ENCODE results near the gene CCL19. TPM values are rescaled to one million over a fixed set of nuclear protein-coding genes. Genes with fewer than 3 reads are reported as not detected.
"Not testable (repeated sequence)": the region's sequence is repeated elsewhere in the genome, so short reads cannot be mapped to it uniquely, and the experiment has no call there.

The CCL19 gene
- total RNA-seq: not detected in 2 replicates
- polyA plus RNA-seq (2012): not detected

DNA sequence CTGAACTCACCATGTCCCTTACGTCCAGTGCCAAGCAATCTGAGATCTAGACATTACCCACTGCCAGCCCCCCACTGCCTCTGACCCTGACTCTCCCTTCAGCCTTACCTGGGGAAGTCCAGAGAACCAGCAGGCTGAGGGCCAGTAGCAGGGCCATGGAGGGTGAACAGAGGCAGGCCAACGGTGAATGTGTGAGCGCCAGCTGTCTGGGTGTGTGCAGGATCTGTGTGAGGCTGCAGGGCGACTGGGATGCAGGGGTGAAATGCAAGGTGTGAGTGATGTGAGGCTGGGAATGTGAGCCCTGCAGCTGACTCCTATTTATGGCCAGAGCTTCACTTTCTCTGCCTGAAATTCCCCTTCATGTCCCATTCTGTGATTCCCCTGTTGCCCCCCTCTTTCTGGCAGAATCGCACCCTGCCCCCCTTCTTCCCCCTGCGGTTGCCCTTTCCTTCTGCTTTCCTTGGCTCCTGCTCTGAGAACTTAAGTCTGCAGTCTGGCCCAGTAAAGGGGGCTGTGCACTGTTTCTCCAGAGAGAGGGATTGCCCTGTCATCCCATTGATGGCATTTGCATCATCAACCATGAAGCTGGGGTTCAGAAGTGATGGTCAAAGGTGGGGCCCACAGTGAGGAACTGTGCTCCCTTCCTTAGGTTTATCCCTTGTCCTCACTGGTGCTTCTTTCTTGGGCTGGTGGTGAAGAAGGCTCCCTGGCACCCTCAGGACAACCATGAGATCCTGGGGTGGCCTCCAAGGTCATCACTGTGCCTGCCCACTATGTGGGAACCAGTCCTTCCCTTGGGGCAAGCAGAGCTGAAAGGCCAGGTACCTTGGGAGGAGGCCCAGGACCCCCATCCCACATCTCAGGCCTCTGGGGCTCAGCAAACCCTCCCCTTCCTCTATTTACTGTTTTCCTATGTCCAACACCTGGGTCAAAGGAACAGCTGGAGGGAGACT is at the start of gene CCL19:
CCL19 (minus strand) TSS at position 294 of the 953 bp plus-strand sequence; CDS start at position 157, 137 bp downstream.
- DNase-seq (ENCODE audit: low read depth): no peak

DNA sequence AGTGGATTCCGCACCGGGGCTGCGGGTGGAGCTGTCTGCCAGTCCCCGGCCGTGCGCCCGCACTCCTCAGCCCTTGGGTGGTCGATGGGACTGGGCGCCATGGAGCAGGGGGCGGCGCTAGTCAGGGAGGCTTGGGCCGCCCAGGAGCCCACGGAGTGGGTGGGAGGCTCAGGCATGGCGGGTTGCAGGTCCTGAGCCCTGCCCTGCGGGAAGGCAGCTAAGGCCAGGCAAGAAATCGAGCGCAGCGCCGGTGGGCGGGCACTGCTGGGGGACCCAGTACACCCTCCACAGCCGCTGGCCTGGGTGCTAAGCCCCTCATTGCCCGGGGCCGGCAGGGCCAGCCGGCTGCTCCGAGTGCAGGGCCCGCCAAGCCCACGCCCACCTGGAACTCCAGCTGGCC is 49.1 kb upstream of the CCL19 start:
- not testable (repeated sequence) for DNase-seq (ENCODE audit: low read depth)

DNA sequence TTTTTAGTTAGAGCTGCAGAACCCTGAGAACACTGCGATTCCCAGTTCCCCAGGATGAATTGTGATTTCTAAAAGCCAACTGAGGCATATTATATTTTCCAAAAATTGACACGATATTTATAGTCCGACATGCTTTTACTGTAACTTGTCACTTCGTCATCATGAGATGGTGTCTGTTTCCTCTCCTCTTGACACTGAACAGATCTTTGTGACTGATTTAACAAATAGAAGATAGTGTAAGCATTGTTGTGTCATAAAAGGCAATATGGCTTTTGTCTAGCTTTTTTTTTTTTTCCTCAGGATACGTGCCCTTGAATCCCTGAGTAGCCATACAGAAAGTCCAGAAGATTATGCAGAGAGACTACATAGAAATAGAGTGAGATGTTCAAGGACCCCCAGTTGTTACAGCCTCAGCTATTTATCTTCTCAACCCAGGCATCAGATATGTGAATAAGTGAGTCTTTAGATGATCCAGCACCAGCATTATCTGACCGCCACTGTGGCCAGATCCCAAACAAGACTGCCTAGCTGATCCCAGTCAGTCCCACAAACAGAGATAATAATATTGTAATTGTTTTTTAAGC is 46.7 kb upstream of the CCL19 start:
- DNase-seq (ENCODE audit: low read depth): no peak

- no peak for DNase-seq (ENCODE audit: low read depth)
Observed at GRCh38 chr9:34734720-34735119, 43.6 kb upstream of the CCL19 start.

- DNase-seq (ENCODE audit: low read depth): no peak
Observed at GRCh38 chr9:34732886-34733285, 41.8 kb upstream of the CCL19 start.

DNA sequence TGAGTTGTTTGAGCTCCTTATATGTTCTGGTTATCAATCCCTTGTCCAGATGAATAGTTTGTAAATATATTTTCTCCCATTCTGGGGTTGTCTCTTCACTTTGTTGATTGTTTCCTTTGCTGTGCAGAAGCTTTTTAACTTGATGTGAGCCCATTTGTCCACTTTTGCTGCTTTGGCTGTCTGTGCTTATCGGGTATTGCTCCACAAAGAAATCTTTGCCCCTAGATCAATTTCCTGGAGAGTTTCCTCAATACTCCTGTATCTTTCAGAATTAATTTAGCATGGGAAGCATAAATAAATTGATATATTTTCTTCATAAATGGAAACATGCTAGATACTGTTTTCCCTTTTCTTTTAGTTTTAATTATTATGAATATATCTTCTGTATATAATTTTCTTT is 41.4 kb upstream of the CCL19 start:
- no peak for DNase-seq (ENCODE audit: low read depth)

GRCh38 chr9:34723141-34723540 is 32.1 kb upstream of the CCL19 start:
- no peak for DNase-seq (ENCODE audit: low read depth)

GRCh38 chr9:34719769-34720025 is 28.6 kb upstream of the CCL19 start:
- not testable (repeated sequence) for DNase-seq (ENCODE audit: low read depth)

- no peak for DNase-seq (ENCODE audit: low read depth)
Observed at GRCh38 chr9:34719021-34719768, 28.1 kb upstream of the CCL19 start.

DNA sequence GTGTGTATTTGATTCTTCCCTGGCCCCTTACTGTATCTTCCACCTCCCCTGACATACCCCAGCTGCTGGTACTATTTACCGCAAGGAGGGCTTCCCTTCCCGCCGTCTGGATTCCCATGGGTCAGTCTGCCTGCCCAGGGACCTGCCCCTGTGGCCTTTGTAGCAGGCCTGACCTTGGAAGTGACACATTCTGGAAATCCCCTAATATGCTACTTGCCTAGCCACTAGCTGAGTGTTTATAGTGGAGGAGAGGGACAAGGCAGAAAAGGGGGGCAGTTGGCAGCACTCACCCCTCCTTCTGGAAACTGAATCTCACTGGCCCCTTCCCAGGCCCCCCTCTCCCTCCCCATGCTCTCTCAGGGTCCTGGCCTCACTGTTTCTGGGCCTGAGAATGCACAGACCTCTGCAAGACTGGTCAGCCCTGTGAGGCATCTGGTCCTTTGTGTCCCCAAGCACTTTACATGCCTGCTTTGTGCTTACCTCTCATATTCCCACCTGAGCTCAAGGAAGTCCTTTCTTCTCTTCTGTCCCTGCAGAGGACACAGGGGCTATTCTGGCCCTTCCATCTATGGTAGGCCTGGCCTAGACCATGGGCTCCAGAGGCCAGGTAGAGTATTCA is 27.0 kb upstream of the CCL19 start:
- peak; percentile 5 for DNase-seq (ENCODE audit: low read depth)

- no peak for DNase-seq (ENCODE audit: low read depth)
Observed at GRCh38 chr9:34716711-34717110, 25.6 kb upstream of the CCL19 start.

GRCh38 chr9:34715639-34716215 is 24.7 kb upstream of the CCL19 start:
- no peak for DNase-seq (ENCODE audit: low read depth)

- DNase-seq (ENCODE audit: low read depth): no peak
Observed at GRCh38 chr9:34714007-34714406, 22.9 kb upstream of the CCL19 start.

- no peak for DNase-seq (ENCODE audit: low read depth)
Observed at GRCh38 chr9:34712140-34712539, 21.1 kb upstream of the CCL19 start.

DNA sequence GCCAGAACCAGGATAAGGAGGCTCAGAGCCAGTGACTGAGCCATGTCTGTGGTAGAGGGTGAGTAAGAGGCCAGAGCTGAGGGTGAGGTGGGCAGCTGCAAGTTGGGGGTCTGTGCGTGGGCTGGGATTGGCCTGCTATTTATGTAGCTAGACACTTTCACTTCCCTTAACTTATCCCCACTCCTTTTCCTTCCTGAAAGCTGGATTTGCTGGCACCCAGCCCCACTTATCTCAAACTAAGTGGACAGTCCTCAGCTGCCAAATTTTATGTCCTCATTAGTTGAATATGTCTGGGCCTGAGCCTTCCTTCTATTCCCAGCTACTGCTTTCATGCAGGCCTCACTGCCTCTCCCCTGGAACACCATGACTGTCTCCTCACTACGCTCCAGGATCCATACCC is 18.9 kb upstream of the CCL19 start, which contains the start of gene CCL21:
CCL21 (minus strand) TSS at position 114 of the 400 bp plus-strand sequence; CDS start at position 44, 70 bp downstream.
- peak; percentile 73 for DNase-seq (ENCODE audit: low read depth)

DNA sequence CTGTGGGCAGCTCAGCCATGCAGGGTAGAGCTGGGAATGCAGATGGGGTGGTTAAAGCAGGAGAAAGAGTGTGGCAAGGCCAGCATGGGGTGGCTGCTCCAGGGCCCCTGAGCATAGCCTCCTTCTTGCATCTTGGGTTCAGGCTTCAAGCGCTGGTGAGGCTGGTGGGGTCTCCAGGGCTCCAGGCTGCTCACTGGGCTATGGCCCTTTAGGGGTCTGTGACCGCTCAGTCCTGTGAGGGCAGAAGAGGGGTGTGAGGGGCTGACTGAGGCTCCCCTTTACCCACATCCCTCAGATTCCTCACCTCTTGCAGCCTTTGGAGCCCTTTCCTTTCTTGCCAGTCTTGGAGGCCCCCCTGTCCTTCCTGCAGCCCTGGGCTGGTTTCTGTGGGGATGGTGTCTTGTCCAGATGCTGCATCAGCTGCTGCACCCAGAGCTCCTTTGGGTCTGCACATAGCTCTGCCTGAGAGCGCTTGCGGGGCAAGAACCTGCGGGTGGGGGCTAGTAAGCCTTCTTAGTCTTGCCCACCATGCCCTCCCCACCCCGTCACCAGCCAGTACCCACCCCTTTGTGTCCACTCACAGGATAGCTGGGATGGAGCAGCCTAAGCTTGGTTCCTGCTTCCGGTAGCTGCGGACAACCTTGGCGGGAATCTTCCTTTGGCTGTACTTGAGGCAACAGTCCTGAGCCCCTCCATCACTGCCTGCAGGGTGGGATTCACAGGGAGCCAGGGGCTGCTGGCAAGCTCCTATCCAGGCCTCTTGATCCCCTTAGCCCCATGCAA is 18.3 kb upstream of the CCL19 start:
- DNase-seq (ENCODE audit: low read depth): no peak

- DNase-seq (ENCODE audit: low read depth): no peak
Observed at GRCh38 chr9:34707130-34707529, 16.1 kb upstream of the CCL19 start.

DNA sequence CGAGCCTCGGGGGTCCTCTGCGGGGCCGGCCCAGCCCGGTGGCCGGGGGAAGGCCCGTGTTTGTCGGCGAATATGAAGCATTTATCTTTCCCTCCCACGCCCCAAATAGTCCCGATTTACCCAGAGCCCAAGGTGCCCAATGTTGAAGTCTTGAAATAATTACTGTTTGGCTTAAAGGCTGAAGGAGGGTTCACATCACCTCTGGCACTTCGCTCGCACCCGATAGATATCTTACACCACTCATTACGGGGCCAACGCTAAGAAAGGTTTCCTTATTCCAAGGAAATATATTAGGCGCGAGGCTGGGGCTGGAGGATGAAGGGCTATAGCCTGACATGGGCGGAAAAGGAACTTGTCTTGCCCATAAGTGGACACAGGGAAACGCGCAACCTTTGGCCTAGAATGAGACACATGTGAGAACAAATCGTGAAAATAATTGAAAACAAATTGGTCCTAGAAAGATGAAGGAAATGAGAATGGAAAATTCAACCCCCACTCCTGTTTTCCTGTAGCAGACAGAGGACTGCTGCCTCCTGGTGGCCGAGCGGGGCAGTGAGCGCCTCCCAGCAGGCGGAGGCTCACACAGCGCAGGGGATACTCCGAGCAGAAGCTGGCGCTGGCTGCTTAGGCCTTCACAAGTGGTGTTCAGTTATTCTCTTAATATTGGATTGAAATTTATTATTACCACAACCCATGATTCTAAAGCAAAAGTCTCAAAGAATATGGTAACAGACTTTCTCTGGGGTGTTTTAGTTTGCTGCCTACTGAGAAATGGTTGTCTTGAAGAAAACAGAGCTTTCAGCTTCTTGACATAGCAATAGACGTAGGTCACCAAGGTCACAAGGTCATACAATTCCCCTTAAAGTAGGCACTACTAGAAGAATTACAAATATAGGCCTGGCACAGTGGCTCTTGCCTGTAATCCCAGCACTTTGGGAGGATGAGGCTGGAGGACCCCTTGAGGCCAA is 11.0 kb upstream of the CCL19 start:
- peak; percentile 75 for DNase-seq (ENCODE audit: low read depth)

Measured in myocyte (in vitro differentiated cells).